CD4-positive, alpha-beta T cell treated with Interleukin-12 subunit alpha and Interleukin-12 subunit beta, for 1 hour (primary cell): Measurements from ENCODE around the gene MMP7.
A peak's percentile ranks its signal among the peaks of the same experiment; 100 is the strongest.

Source experiments
- DNase-seq: peaks from one replicate; pipeline ENCODE4 v3.0.0-alpha.2; 2020

The MMP7 gene, protein sequence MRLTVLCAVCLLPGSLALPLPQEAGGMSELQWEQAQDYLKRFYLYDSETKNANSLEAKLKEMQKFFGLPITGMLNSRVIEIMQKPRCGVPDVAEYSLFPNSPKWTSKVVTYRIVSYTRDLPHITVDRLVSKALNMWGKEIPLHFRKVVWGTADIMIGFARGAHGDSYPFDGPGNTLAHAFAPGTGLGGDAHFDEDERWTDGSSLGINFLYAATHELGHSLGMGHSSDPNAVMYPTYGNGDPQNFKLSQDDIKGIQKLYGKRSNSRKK

DNA sequence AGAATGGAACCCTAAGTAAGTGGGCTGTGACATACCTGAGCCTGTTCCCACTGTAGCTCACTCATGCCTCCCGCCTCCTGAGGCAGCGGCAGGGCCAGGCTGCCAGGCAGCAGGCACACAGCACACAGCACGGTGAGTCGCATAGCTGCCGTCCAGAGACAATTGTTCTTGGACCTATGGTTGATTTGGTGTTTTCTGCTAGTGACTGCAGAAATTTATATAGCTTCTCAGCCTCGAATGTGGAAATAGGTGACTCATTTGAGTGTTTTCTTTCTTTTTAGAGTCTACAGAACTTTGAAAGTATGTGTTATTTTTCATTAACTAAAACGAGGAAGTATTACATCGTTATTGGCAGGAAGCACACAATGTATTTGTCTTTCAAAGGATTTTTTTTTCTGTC lies at the start of gene MMP7:
TSS of gene MMP7 (minus strand) at position 190 of the 400 bp plus-strand sequence. CDS start at position 143, 47 bp downstream.
- DNase-seq, result no peak

DNA sequence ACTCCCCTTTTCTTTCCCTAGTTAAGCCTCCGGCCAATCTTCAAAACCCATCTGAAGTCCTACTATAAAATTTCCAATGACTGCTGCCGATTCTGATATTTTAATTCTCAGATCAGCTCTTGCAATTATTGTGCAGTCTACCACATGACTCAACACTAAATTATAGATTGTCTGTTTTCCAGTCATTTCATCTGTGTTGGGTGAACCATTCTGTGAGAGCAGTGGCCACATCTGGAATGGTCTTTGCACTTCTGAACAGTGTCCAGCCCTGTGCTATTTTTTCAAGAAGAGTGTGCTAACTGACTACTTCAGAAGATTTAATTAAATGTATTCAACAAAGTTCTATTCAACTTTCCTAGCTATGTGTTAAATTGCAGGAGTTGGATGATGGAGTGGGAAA lies 47.2 kb upstream of the MMP7 start:
- DNase-seq, result no peak

DNA sequence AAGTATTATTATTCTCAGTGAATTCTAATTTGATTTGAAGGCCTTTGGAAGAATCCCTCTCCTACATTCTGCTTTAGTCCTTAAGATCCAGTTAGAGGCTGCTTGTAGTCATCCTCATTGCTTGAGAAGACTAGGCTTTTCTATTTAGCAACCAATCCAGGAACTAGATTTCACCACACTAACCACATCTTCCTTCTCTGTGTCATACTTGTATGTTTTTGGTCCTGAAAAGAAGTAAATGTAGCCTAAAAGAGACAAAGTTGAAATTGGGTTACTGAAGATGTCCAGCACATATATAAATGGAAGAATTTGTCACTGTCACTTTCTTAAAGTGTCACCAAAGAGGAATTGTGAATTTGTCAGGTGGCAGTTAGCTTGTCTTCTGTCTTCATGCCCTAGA lies 46.6 kb upstream of the MMP7 start:
- peak; percentile 11 for DNase-seq

DNA sequence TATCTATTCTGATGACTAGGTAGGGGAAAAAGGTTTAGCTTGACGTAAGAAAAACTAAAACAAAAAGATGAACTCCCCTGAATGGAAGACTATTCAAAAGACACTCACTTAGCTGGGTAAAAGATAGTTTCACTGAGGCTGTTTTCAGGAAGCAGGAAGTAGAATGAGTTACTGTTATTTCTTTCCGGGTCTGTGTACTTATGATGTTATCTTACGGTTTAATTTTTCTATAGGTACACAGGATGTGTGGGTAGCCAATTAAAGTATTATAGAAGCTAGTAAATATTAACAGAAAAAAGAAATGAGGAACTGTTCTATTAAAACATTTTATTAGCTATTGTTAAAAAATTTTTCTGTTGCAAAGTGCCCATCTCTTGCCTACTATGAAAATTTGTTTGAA lies 45.8 kb upstream of the MMP7 start:
- DNase-seq, result peak; percentile 7

DNA sequence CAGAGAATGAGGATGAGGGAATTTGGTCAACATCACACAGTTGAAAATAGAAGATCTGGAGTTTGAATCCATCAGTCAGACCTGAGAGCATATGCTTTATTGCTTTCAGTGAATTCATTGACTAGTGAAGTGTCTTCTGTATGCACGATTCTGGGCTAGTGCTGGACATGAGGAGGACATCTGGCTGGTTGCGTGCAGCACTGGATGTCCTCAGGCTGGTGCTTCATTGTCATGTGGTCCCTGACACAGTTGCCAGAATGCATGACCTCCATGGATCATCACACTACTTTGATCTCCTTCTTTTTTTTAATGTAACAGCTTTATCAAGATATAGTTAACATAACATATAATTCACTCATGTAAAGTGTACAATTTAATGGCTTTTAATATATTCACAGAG lies 44.5 kb upstream of the MMP7 start:
- no peak for DNase-seq

DNA sequence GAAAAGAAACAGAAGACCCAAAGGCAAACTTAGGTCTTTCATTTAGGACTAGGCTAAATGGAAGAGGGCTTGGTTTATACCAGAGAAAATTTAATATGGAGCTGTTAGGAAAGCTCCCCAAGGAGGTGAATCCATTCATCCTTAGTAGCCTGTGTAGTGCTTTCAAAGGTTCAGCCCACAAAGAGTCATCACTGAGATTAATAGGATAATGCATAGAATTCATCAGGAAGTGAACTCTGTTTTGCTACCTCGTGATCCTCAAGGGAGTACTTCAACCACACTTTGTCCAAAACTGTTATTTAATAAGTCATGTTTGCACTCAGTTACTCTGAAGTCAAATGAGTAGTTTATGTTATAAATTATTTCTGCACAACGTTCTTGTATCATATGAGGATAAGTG lies 43.3 kb upstream of the MMP7 start:
- no peak for DNase-seq

DNA sequence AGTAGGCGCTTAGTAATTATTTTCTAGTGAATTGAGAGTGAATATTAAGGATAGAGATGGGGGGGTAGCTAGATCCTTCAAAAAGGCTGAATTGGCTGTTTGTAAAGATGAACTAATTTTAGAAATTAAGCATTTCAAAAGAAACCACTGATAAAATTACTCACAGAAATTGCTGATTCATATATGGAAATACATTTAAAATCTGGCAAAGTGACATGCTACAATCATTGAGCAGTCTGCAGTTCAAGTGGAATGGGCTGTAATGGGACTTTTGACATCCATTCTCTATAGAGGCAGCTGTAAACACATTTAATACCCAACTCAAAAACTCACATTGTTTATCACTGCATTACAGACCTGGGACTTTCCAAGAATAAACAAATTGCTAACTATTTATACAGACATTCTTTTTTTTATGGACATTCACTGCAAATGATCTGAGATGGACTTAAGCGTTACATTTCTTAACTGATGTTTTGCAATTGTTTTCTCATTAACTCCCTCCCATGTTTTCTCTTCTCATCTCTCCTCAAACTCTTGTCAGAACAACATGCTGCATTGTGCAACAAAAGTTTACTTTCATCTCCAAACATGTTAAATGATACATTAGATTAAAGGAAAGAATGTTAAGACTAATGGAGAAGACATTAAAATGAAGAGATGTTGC lies 42.1 kb upstream of the MMP7 start:
- DNase-seq, result no peak

DNA sequence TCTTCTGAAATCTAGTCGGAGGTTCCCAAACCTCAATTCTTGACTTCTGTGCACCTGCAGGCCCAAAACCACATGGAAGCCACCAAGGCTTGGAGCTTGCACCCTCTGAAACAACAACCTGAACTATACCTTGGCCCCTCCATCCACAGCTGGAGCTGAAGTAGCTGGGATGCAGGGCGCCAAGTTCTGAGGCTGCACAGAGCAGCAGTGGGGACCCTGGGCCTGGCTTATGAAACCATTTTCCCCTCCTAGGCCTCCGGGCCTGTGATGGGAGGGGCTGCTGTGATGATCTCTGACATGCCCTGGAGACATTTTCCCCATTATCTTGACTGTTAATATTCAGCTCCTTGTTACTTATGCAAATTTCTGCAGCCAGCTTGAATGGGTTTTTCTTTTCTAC lies 38.3 kb upstream of the MMP7 start:
- DNase-seq, result no peak

DNA sequence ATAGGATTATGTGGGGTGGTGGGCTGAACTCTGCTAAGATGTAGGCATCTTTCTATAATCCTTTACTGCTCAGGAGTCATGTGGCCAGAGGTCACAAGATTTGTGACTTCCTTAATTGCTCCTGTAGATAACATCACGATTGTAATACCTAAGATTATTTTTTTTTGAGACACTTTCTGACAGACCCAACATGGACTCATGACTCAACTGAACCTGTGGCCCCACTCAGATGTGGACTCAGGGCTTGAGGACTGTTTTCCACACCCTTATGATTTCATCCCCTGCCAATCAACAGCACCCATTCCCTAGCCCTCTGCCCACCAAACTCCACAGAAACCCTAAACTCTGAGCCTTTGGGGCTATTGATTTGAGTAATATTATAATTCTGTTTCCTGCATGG lies 35.6 kb upstream of the MMP7 start:
- DNase-seq, result no peak

DNA sequence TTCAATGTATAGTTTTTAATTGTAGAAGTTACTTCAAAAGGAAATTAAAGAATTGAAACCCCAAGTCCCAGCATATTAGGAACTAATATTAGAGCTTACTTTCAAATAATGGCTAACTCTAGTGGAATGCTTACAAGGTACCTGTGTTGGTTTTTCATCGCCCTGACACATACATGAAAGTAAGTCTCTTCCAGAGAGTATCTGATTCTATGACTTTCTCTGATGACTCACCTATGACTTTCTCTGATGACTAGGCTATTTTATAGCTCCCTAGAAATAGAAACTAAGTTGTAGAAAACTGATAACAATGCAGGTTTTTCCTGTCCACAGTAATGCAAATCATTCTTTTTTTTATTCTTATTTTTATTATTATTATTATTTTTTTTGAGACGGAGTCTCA lies 33.6 kb upstream of the MMP7 start:
- DNase-seq, result no peak

DNA sequence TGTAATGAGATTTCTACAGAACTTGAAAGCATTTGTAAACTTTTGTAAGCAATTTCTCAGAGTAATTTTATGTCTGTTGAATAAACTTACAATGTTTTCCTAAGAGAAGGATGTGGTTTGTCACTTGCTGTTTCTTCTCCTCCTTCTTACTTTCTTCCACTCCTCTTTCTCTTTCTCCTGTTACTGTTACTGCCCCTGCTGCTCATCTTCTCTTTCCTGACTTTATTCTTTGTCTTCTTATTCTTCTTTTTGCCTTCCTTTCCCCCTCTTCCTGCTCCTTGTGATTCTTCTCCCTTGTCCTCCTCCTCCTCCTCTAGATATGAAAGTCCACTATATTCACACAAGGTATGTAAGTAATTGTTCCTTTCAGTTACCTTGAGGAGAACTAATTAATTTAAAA lies 31.1 kb upstream of the MMP7 start:
- DNase-seq, result no peak

DNA sequence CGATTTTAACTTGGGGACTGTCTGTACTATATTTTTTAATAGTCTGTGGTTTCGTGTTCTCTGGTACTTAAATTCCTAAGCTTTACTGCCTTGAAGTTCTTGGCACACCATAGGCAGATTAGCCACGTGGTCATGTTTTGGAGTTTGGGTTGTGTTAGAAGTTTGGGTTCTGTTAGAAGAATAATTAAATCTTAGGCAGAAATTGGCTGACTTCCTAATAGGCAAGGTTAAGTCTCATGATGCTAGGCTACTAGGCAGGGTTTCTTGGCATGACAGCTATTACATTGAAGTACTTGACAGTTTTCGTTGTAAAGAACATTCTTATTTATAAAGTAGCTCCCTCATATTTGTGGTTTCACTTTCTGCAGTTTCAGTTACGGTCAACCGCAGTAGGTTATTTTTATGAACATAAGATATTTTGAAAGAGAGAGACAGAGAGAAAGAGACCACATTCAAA lies 30.0 kb upstream of the MMP7 start:
- peak; percentile 33 for DNase-seq

DNA sequence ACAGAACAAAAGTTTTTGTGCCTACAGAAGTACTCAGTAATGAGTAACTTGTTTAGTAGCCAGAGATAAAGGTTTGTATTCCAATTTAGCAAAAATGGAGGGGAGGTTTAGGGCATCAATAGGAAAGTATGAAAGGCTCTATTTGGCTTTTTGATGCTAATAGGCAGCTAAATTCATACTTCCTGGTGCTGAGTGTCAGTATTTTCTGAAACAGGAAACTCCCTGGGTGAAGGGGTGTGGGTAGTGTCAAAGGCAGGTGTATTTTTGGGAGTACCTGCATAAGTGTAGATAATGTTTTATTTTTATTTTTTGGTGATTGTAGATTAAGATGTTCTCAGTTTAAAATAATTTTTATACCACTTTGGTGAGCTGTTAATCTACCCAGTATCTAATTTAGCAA lies 29.3 kb upstream of the MMP7 start:
- peak; percentile 33 for DNase-seq

DNA sequence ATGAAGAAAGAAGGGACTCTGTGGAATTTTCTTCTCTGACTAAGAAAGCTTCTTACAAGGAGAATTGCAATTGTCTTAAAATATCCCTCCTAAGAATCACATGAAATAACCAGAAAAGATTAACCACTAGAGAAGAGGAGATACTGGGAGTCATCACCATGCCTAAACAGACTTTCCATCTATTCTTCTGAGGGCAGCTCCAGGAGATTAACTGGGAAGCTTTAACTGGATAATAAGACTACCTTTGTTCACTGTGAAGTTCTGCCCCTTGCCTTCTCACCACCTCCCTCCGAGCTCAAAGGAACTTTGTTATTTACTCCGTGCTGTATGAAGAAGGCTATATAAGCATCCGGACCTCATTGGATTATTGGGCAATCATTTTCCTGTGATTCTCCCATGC lies 24.5 kb upstream of the MMP7 start:
- DNase-seq, result no peak

DNA sequence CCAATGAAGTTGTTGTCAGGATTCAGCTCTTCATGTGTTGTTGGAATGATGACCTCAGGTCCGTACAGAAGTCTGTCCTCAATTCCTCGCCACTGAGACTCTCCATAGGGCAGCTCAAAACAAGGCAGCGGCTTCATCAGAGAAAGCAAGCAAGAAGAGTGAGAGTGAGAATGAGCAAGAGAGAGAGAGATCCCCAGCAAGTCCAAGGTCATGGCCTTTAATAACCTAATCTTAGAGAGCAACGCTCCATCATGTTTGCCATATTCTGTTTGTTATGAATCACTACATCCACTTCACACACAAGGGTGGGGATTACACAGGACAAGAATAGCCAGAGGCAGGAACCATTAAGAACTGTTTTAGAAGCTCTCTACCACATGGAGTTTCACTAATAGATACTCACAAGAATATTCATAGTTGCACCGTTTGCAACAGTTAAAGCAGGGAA lies 23.3 kb upstream of the MMP7 start:
- DNase-seq, result no peak

DNA sequence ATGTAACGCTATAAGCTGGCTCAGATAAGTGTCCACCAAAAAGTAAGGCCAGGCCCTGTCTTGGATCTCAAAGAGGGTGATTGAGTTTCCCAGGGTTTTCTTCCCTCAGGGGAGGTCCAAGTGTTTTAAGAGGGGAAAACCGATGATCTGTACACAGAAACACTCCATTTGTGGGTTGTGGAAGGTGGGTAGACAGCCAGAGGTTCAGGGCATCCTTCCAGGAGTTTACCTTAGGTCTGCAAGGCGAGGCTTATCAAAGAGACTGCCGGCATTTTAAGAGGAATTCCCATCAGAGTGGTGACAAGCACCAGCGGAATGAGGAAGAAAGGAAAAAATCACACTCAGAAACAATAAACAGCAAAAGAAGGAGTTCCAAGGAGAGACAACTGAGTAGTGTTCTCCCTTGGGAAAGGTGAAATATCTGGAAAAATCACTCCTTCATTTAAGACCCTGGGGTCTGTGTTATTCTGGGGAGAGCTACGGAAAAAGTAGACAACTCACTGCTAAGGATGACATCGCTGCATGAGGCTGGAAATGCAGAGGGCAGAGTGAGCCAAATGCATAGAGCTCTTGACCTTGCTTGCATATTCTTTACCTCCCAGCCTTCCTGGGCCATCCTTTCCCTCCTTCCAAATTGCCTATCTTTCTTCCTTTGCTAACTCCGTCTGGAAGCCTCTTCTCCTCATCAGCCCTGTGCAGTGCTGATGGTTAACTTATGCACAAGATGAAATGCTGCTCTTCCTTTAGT lies 22.1 kb upstream of the MMP7 start:
- DNase-seq, result no peak

DNA sequence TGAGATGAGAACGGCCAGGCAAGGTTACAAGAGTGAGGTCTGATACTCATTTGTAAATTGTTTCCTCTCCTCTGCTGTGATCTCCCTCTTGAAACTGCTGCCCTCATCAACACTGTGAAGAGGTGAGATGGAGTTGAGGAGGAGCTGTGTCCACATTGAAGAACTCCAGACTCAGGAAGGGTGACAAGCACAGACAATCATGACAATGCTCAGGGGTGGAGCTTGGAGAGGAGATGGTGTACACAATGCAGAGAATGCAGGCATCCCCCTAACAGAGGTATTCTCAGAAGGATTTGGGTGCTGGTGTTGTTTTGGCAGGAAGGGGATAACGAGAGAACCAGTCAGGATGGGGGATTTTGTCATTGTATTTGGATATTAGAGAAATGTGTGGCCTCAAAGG lies 21.5 kb upstream of the MMP7 start:
- no peak for DNase-seq

DNA sequence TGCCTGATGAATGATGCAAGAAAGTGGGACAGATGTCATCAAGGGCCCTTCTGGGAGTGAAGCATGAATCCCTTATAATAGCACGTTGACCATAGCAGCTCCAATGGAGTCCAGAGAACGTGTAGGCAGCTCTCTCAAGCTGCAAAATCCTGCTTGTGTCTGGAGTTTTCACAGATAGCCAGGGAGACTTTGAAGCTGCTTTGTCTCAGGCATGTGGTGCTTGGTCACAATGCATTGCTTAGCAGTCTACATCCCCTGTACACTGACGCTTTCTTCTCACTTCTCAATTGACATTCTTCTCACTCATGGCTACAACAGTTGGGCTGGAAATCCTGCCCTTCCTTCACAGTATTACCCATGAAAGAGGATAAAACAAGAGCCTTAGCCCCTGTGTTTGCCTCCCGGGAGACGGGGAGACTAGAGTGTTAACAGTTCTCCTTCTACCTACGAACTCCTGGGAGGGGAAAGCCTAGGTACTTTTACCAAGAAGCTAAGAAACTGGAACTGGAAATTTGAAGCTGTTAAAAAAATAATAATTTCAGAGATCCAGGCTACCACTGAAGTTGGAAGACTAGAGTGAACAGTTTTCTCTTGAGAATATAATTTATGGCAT lies 20.7 kb upstream of the MMP7 start:
- no peak for DNase-seq

DNA sequence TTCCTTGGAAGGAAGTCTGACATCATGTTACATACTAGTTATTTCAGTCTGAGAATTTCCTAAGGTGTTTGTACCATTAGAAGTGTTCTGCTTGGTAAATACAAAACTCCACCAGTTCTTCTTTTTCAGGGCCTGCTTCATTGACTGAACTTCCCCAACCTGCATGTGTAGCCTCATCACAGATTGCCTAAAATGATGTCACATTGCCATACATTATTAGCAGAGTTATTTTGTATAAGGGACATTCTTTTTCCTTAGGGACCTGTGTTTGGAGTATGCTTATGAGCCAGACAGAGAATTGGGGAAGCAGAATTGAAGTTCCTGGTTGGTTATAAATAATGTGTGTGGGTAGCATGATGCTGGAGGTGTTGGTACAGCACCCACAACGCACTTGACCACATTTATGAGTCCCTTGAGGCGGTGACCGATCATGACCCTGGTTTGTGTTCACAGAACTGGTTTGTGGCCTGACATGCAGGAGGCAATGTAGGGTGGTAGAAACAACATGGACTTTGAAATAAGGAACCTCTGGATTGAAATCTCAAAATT lies 16.4 kb upstream of the MMP7 start:
- peak; percentile 18 for DNase-seq

DNA sequence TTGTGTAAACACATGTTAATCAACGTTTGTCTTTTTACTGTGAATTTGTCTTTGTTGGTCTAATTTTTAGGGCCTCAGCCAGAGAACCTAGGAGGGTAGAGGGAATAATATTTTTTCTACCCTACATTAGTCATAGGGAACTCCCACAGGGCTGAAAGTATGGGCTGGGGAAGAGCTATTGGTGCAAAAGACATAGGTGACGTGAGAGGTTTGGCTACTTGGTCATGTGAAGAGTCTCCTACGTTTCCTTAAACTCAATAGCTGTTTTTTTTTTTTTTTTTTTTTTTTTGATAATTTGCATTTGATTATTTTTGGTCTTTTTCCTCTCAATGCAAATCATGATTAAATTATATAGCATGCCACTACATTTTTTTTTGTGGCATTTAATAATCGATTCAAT lies 15.9 kb upstream of the MMP7 start:
- no peak for DNase-seq

DNA sequence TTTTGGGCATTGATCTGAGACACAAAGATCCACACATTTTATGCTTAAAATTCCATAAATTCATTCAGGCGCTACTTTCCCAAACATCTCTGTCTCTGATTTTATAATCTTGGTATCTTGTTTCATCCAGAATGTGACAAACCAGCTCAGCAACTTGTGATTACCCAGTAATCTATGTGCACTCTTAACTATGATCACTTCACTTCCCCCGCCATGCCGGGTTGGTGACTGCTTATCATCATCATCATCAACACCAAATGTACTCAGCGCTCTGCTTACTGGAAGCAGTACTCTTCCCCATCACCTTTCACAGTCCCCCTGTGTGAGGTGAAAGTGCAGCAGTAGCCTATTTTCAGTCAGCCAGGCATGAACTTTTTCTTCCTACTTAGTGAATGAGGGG lies 15.2 kb upstream of the MMP7 start:
- no peak for DNase-seq

DNA sequence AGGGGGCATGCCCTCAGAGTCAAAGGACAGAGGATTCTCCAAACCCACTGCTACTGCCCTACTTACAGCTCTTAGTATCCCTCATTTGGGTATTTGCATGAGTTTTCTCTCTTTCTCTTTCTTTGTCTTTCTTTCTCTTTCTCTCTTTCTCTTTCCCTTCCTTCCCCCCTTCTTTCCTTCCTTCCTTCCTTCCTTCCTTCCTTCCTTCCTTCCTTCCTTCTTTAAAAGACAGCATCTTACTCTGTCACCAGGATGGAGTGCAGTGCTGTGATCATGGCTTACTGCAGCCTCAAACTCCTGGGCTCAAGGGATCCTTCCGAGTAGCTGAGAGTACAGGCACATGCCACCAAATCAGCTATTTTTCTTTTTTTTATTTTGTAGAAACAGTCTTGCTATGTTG lies 14.0 kb upstream of the MMP7 start:
- DNase-seq, result no peak

DNA sequence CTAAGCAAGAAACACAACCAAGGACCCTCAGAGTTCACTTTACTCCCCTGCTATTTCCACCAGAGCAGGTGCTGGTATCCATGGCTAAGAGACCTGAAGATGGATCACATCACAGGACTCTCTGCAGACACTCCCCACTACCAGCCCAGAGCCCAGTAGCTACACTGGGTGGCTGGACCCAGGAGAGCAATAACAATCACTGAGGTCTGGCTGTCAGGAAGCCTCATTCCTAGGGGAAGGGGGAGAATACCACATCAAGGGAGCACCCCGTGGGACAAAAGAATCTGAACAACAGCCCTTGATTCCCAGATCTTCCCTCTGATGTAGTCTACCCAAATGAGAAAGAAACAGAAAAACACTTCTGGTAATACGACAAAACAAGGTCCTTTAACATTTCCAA lies 9.0 kb upstream of the MMP7 start:
- DNase-seq, result no peak
